H1 (cell line): ENCODE results near the gene RASSF10. TPM values are rescaled to one million over a fixed set of nuclear protein-coding genes. Genes with fewer than 3 reads are reported as not detected.

Source experiments
- ASH2L ChIP-seq: fragments of 200-600, 300-600 bp; sonication (generic); IDR thresholded peaks from one replicate; pipeline ENCODE4 v1.7.1; 2017; ENCODE audit warnings: low read length
- KDM5A ChIP-seq: fragments of 200-600 bp; IDR thresholded peaks from 2 replicates; pipeline ENCODE4 v1.7.1; 2012; ENCODE audit warnings: mild to moderate bottlenecking, low read length, inconsistent platforms, mixed read lengths
- SIN3A ChIP-seq, 2 experiments: IDR thresholded peaks in 1 of 2; conservative IDR thresholded peaks in 1 of 2; 2 replicates each; pipeline ENCODE4 v1.6.1; 2011 to 2012; ENCODE audit warnings: low read length in 2 of 2, improper control_type of control experiment in 1 of 2, low read depth in 1 of 2, mild to moderate bottlenecking in 1 of 2
- SP4 ChIP-seq: IDR thresholded peaks from 2 replicates; pipeline ENCODE4 v1.6.1; 2012; ENCODE audit warnings: low read length, inconsistent platforms
- polyA plus RNA-seq, 7 experiments: library from polyadenylated mRNA; depleted of rRNA in 3 of 7; stranded (reverse) in 5 of 7; unstranded in 2 of 7; fragments of >200 nt in 5 of 7; fragments of 200-250 nt in 2 of 7; gene quantifications; 1 replicate in 5 of 7; 2 replicates in 1 of 7; 4 replicates in 1 of 7; pipeline versions ENCODE4 v1.2.1 to v1.2.3, GENCODE V29; 2011 to 2013; ENCODE audit warnings: missing spikeins in 2 of 7, mixed read lengths in 2 of 7
- total RNA-seq: library from RNA; stranded (reverse); fragmentation: NEBNext Ultra II Directional; extraction: Animal tissue kit (Norgen Biotek cat#: 25700); gene quantifications from 2 replicates; pipeline ENCODE4 v1.2.1, GENCODE V29; 2021
- TF ChIP-seq, protein P1 (sequence below): IDR thresholded peaks from 2 replicates; pipeline ENCODE4 v1.6.1; 2011; ENCODE audit warnings: low read depth, mild to moderate bottlenecking, low read length; ENCODE audit not compliant: insufficient read depth

The RASSF10 gene
- total and polyA plus RNA-seq, 2 of the 8 experiments (the other 6 are each of a cell fraction or from before 2014, with no cell fraction given), result 0.51 to 1.8 TPM

DNA sequence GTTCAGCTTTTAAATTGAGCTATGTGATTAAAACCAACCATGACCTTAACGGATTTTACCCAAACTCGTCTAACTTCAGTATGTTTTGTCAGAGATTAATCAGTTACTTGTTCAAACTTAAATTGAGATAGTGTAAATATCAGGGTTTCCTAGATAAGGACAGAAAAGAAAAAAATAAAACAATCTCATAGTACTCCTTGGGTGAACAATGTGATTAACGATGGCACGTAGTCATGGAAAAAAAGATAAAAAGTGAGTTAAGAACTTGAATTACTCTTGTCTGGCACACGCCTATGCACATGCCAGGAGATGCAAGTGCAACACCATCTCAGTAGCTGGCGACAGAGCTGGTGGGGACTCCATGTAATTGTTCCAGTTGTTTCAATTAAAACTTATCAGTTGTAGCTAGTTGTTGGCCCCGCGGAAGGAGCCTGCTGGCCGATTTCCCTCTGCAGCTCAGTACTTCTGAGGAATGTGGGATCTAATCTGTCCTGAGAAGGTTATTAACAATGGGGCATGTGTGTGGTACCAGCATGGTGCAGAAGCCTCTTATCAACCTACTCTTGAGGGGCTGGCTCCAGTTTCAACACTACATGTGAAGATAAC, 3.0 kb downstream of the RASSF10 start (continued):
- TF ChIP-seq ASH2L, result no peak
- TF ChIP-seq, protein P1, sequence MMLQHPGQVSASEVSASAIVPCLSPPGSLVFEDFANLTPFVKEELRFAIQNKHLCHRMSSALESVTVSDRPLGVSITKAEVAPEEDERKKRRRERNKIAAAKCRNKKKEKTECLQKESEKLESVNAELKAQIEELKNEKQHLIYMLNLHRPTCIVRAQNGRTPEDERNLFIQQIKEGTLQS, result no peak
- TF ChIP-seq SP4, result no peak
- TF ChIP-seq SIN3A (conservative IDR thresholded peaks at IDR 0.05 in 1 of 2, IDR thresholded peaks at IDR 0.05 in 1 of 2; ENCODE audit: low read depth in 1 of 2, low read length in 2 of 2), result no peak
- TF ChIP-seq KDM5A, result no peak
